Astrocyte (in vitro differentiated cells and primary cell): ENCODE data around the gene LRRC74A. TPM values are rescaled to one million over a fixed set of nuclear protein-coding genes. Genes with fewer than 3 reads are reported as not detected.

ENCODE experiments used
- DNase-seq: peaks from one replicate; pipeline ENCODE4 v3.0.0-alpha.2; 2010; ENCODE audit warnings: low read depth
- FAIRE-seq: peaks from 2 replicates; lab custom pipeline; 2011; peaks lifted over from hg19 to GRCh38; lab: Jason Lieb, UNC
- H2AFZ ChIP-seq: 2 replicates; pipeline ENCODE4 v1.6.0; 2012; ENCODE audit warnings: low read depth, low read length, inconsistent platforms
- H3K27ac ChIP-seq: 2 replicates; pipeline ENCODE4 v1.5.1; 2011; ENCODE audit warnings: low read depth, low read length, inconsistent platforms
- H3K27me3 ChIP-seq: 2 replicates; pipeline ENCODE4 v1.6.0; 2011; ENCODE audit warnings: low read length, inconsistent platforms; ENCODE audit not compliant: insufficient read depth
- H3K36me3 ChIP-seq: 2 replicates; pipeline ENCODE4 v1.5.1; 2011; ENCODE audit warnings: low read length, inconsistent platforms; ENCODE audit not compliant: insufficient read depth
- H3K4me1 ChIP-seq: 2 replicates; pipeline ENCODE4 v1.5.1; 2011; ENCODE audit warnings: low read length, inconsistent platforms; ENCODE audit not compliant: insufficient read depth
- H3K4me2 ChIP-seq: 2 replicates; pipeline ENCODE4 v1.6.0; 2012; ENCODE audit warnings: low read length, inconsistent platforms
- H3K4me3 ChIP-seq: 2 replicates; pipeline ENCODE4 v1.5.1; 2011; ENCODE audit warnings: low read depth, mild to moderate bottlenecking, low read length, inconsistent platforms; ENCODE audit not compliant: insufficient read depth
- H3K79me2 ChIP-seq: 2 replicates; pipeline ENCODE4 v1.6.0; 2012; ENCODE audit warnings: mild to moderate bottlenecking, low read length, inconsistent platforms; ENCODE audit not compliant: insufficient read depth
- H3K9ac ChIP-seq: 2 replicates; pipeline ENCODE4 v1.6.0; 2012; ENCODE audit warnings: mild to moderate bottlenecking, low read length, inconsistent platforms
- H3K9me3 ChIP-seq: 2 replicates; pipeline ENCODE4 v1.5.1; 2012; ENCODE audit warnings: low read depth, mild to moderate bottlenecking, low read length, inconsistent platforms; ENCODE audit not compliant: insufficient read depth
- H4K20me1 ChIP-seq: 2 replicates; pipeline ENCODE4 v1.6.0; 2012; ENCODE audit warnings: low read length, inconsistent platforms; ENCODE audit not compliant: insufficient read depth
- H3K27ac Mint-ChIP-seq: one replicate; pipeline ENCODE4 v1.8.0; 2021; ENCODE audit warnings: mild to moderate bottlenecking, mixed read lengths; ENCODE audit not compliant: unreplicated experiment
- H3K27me3 Mint-ChIP-seq: one replicate; pipeline ENCODE4 v1.8.0; 2021; ENCODE audit warnings: low read depth, mixed read lengths; ENCODE audit not compliant: unreplicated experiment
- H3K36me3 Mint-ChIP-seq: one replicate; pipeline ENCODE4 v1.8.0; 2021; ENCODE audit warnings: low read depth, mixed read lengths; ENCODE audit not compliant: unreplicated experiment
- H3K4me1 Mint-ChIP-seq: one replicate; pipeline ENCODE4 v1.8.0; 2021; ENCODE audit warnings: low read depth, mixed read lengths; ENCODE audit not compliant: unreplicated experiment
- H3K4me3 Mint-ChIP-seq: one replicate; pipeline ENCODE4 v1.8.0; 2021; ENCODE audit warnings: mild to moderate bottlenecking, moderate library complexity, mixed read lengths; ENCODE audit not compliant: unreplicated experiment
- H3K9me3 Mint-ChIP-seq: one replicate; pipeline ENCODE4 v1.8.0; 2021; ENCODE audit warnings: mild to moderate bottlenecking, mixed read lengths; ENCODE audit not compliant: unreplicated experiment
- EZH2 ChIP-seq: IDR thresholded peaks from 2 replicates; pipeline ENCODE4 v1.6.1; 2012; ENCODE audit warnings: mild to moderate bottlenecking, low read length, inconsistent platforms; ENCODE audit not compliant: insufficient read depth
- total RNA-seq: library from RNA; stranded (reverse); gene quantifications from 2 replicates; pipeline ENCODE4 v1.2.1, GENCODE V29; 2021
- TF ChIP-seq, protein P1 (sequence below): IDR thresholded peaks from 2 replicates; pipeline ENCODE4 v1.5.1; 2011; ENCODE audit warnings: low read depth, mild to moderate bottlenecking, inconsistent platforms, low read length, moderate library complexity; ENCODE audit not compliant: insufficient read depth

Gene LRRC74A
- total RNA-seq, 1 donor from 2014 or later = not detected

DNA sequence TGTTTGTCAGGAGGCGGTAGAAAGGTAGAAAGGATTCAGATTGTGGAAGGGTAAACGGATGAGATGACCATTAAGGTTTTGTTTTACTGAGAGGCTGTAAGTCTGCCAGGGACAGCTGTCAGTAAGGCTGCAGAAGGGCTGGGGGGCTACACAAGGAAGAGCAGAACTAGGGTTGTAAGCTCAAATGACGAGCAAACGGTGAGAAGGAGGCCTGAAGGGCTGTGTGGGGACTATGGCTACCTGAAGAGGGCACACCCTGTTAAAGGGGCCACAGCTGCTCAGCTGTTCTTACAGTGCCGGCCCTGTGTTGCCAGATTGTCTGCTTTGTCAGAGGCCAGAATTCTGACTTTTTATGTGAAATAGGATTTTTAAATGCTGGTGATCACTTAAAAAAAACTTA is 45.8 kb upstream of the LRRC74A start:
- H3K4me1 ChIP-seq = peaks cover 14% of the 10 kb centered on the region
- no peaks in the 10 kb centered on the region for H3K36me3 ChIP-seq
- no peak overlapping the region for H3K4me3 ChIP-seq
- TF ChIP-seq EZH2 = no peak
- TF ChIP-seq, protein P1, sequence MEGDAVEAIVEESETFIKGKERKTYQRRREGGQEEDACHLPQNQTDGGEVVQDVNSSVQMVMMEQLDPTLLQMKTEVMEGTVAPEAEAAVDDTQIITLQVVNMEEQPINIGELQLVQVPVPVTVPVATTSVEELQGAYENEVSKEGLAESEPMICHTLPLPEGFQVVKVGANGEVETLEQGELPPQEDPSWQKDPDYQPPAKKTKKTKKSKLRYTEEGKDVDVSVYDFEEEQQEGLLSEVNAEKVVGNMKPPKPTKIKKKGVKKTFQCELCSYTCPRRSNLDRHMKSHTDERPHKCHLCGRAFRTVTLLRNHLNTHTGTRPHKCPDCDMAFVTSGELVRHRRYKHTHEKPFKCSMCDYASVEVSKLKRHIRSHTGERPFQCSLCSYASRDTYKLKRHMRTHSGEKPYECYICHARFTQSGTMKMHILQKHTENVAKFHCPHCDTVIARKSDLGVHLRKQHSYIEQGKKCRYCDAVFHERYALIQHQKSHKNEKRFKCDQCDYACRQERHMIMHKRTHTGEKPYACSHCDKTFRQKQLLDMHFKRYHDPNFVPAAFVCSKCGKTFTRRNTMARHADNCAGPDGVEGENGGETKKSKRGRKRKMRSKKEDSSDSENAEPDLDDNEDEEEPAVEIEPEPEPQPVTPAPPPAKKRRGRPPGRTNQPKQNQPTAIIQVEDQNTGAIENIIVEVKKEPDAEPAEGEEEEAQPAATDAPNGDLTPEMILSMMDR = no peak
- H4K20me1 ChIP-seq = peaks cover 5% of the 10 kb centered on the region
- H3K27me3 ChIP-seq = no peaks in the 10 kb centered on the region
- H2AFZ ChIP-seq = no peak overlapping the region
- H3K4me3 Mint-ChIP-seq = no peak overlapping the region
- peaks cover 5% of the 10 kb centered on the region for H3K27me3 Mint-ChIP-seq
- FAIRE-seq = no peak
- no peak overlapping the region for H3K27ac ChIP-seq
- H3K9me3 ChIP-seq = no peaks in the 10 kb centered on the region
- H3K27ac Mint-ChIP-seq = no peak overlapping the region
- no peak for DNase-seq
- no peaks in the 10 kb centered on the region for H3K79me2 ChIP-seq
- no peak overlapping the region for H3K4me2 ChIP-seq
- H3K4me1 Mint-ChIP-seq = peaks cover 20% of the 10 kb centered on the region
- H3K9ac ChIP-seq = no peak overlapping the region
- no peaks in the 10 kb centered on the region for H3K9me3 Mint-ChIP-seq
- H3K36me3 Mint-ChIP-seq = peaks cover 10% of the 10 kb centered on the region

DNA sequence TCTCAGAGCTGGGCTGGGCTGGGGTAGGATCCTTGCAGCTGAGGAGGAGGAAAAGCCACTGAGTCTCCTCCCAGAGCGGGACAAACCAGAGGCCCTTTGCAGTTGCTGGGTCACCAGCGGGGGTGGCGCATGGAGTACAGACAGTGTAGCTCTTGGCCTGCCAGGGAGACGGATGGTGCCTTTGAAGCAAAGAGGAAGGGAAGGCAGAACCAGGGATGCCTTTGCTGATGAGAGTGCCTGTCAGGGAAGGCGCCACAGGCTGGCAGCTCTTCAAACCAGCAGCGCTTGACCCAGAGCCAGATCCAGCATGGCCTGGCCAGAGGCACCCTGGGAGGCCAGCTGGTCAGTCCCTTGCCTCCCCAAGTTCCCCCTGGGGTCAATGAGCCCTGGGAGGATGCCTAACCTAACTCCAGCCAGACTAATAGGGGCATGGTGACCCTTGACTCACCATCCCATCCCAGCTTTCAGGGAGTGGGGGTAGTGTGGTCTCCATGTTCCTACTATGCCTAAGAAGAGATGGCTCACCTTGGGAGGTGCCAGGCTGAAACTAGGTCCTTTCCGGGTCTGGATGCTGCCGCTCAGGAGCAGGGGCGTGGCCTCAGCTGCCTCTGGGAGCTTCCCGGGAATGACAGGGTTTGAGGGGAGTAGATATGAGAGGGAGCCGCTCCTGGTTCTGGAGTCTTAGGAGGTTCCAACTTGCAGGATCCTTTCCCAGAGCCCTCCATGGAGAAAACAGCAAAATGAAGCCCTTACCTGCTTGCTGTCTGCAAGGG is 45.1 kb upstream of the LRRC74A start:
- Histone ChIP-seq H3K36me3 (no peaks in the 10 kb centered on the region), H3K9me3 (no peaks in the 10 kb centered on the region), H3K4me2 (no peak overlapping the region), H3K4me1 (peaks cover 14% of the 10 kb centered on the region), H3K9ac (no peak overlapping the region), H3K27me3 (no peaks in the 10 kb centered on the region), H3K79me2 (no peaks in the 10 kb centered on the region), H4K20me1 (peaks cover 5% of the 10 kb centered on the region), H3K4me3 (no peak overlapping the region), H2AFZ (no peak overlapping the region), H3K27ac (no peak overlapping the region)
- Mint-ChIP-seq H3K27me3 (peaks cover 5% of the 10 kb centered on the region), H3K4me3 (no peak overlapping the region), H3K36me3 (peaks cover 10% of the 10 kb centered on the region), H3K4me1 (peaks cover 20% of the 10 kb centered on the region), H3K9me3 (no peaks in the 10 kb centered on the region), H3K27ac (no peak overlapping the region)
- DNase-seq (peak; percentile 8), FAIRE-seq (no peak)
- TF ChIP-seq EZH2 = no peak
- TF ChIP-seq, protein P1 = no peak

DNA sequence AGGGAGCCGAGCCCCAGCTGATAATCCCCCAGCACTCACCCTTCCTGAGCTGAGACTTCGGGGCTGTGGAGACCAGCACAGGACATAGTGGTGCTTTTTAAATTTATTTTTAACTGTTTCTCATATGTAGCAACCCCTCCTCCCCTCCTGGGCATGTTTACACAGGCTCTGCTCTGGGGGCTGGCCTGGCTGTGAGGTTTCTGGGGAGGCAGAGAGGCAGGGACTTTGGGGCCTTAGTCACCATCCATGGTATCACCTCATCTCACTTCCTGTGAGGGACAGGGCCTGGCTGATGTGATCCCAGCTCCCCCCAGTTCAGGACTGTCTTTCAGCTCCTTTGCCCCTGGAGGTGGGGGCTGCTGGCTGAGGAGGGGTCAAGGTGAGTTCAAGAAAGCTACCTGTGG is 44.6 kb upstream of the LRRC74A start:
- H3K4me3 ChIP-seq = no peak overlapping the region
- peaks cover 3% of the 10 kb centered on the region for H3K36me3 ChIP-seq
- peaks cover 14% of the 10 kb centered on the region for H3K4me1 ChIP-seq
- FAIRE-seq (no peak), DNase-seq (no peak)
- H3K4me2 ChIP-seq = no peak overlapping the region
- peaks cover 5% of the 10 kb centered on the region for H3K27me3 Mint-ChIP-seq
- no peaks in the 10 kb centered on the region for H3K79me2 ChIP-seq
- H3K27ac ChIP-seq = no peak overlapping the region
- peaks cover 5% of the 10 kb centered on the region for H4K20me1 ChIP-seq
- no peak overlapping the region for H3K9ac ChIP-seq
- no peaks in the 10 kb centered on the region for H3K9me3 ChIP-seq
- no peaks in the 10 kb centered on the region for H3K27me3 ChIP-seq
- H3K36me3 Mint-ChIP-seq = peaks cover 13% of the 10 kb centered on the region
- no peak overlapping the region for H2AFZ ChIP-seq
- H3K4me3 Mint-ChIP-seq = no peak overlapping the region
- H3K4me1 Mint-ChIP-seq = peaks cover 20% of the 10 kb centered on the region
- no peak overlapping the region for H3K27ac Mint-ChIP-seq
- H3K9me3 Mint-ChIP-seq = no peaks in the 10 kb centered on the region
- TF ChIP-seq EZH2 = no peak
- TF ChIP-seq, protein P1 = no peak
